IMR-90 (cell line): Measurements from ENCODE around the gene SPDYE4. TPM values are rescaled to one million over a fixed set of nuclear protein-coding genes. Genes with fewer than 3 reads are reported as not detected.

Experiments
- ATAC-seq: fragments of 200-7000 bp; cut with Tn5 transposase; 2 replicates; pipeline ENCODE4 v1.9.1; 2020; ENCODE audit warnings: low read depth, mild to moderate bottlenecking, moderate library complexity
- BruUV-seq: library from RNA; stranded (reverse); fragments of 400-500 nt; replicated peaks from 2 replicates; lab custom pipeline; 2021; lab: Mats Ljungman, UMichigan
- CTCF ChIA-PET: fragments of 300-600 bp; formaldehyde crosslinking; extraction: SDS; loops from one replicate; lab custom pipeline; 2021; ENCODE audit warnings: antibody characterized with exemption; lab: Yijun Ruan, JAX
- POLR2A ChIA-PET: fragments of 300-600 bp; sonication (Branson Sonifier 250); formaldehyde crosslinking; loops from one replicate; lab custom pipeline; 2022; ENCODE audit warnings: antibody characterized with exemption; ENCODE audit not compliant: unreplicated experiment; lab: Charles Lee
- DNase-seq: peaks from one replicate; pipeline ENCODE4 v3.0.0; 2013
- H2AFZ ChIP-seq: replicated peaks from 2 replicates; pipeline ENCODE3; 2013; ENCODE audit warnings: low read length, mild to moderate bottlenecking; ENCODE audit not compliant: poor library complexity
- H2AK5ac ChIP-seq: 2 replicates; pipeline ENCODE4 v1.6.1; 2013; ENCODE audit warnings: low read depth, low read length, inconsistent platforms
- H2AK9ac ChIP-seq: replicated peaks from 2 replicates; pipeline ENCODE3; 2013; ENCODE audit warnings: mild to moderate bottlenecking, low read depth, low read length, moderate library complexity; ENCODE audit not compliant: poor library complexity
- H2BK120ac ChIP-seq: 2 replicates; pipeline ENCODE4 v1.6.1; 2013; ENCODE audit warnings: low read depth, low read length, inconsistent platforms
- H2BK15ac ChIP-seq: 3 replicates; pipeline ENCODE4 v1.6.1; 2013; ENCODE audit warnings: low read depth, low read length, inconsistent platforms
- H2BK20ac ChIP-seq: 2 replicates; pipeline ENCODE4 v1.6.1; 2013; ENCODE audit warnings: low read depth, mild to moderate bottlenecking, inconsistent platforms, low read length, moderate library complexity
- H2BK5ac ChIP-seq: 2 replicates; pipeline ENCODE4 v1.6.1; 2013; ENCODE audit warnings: mild to moderate bottlenecking, low read depth, low read length, inconsistent platforms; ENCODE audit not compliant: poor library complexity, severe bottlenecking
- H3K14ac ChIP-seq: replicated peaks from 2 replicates; pipeline ENCODE4 v1.6.1; 2013; ENCODE audit warnings: low read depth, low read length, inconsistent platforms
- H3K18ac ChIP-seq: 2 replicates; pipeline ENCODE4 v1.6.1; 2013; ENCODE audit warnings: low read depth, low read length, control low read depth
- H3K23ac ChIP-seq: 2 replicates; pipeline ENCODE4 v1.6.1; 2013; ENCODE audit warnings: low read depth, low read length, inconsistent platforms
- H3K27ac ChIP-seq: 2 replicates; pipeline ENCODE4 v1.5.1; 2013; ENCODE audit warnings: mild to moderate bottlenecking, control low read depth, low read length; ENCODE audit not compliant: insufficient read depth
- H3K27me3 ChIP-seq: 2 replicates; pipeline ENCODE4 v1.6.1; 2013; ENCODE audit warnings: low read length; ENCODE audit not compliant: control insufficient read depth, insufficient read depth
- H3K36me3 ChIP-seq: 2 replicates; pipeline ENCODE4 v1.6.1; 2013; ENCODE audit warnings: low read length, mixed read lengths; ENCODE audit not compliant: control insufficient read depth, insufficient read depth
- H3K4ac ChIP-seq: 2 replicates; pipeline ENCODE4 v1.6.1; 2013; ENCODE audit warnings: low read depth, low read length, inconsistent platforms
- H3K4me1 ChIP-seq: 2 replicates; pipeline ENCODE4 v1.6.1; 2013; ENCODE audit warnings: low read length, mixed read lengths; ENCODE audit not compliant: control insufficient read depth, insufficient read depth
- H3K4me2 ChIP-seq: 2 replicates; pipeline ENCODE4 v1.6.1; 2013; ENCODE audit warnings: low read depth, mild to moderate bottlenecking, control low read depth, low read length, moderate library complexity
- H3K4me3 ChIP-seq: 2 replicates; pipeline ENCODE4 v1.5.1; 2013; ENCODE audit warnings: low read depth, mild to moderate bottlenecking, control low read depth, low read length, moderate library complexity; ENCODE audit not compliant: insufficient read depth
- H3K56ac ChIP-seq: 2 replicates; pipeline ENCODE4 v1.6.1; 2013; ENCODE audit warnings: low read length, inconsistent platforms; ENCODE audit not compliant: insufficient read depth; ENCODE audit errors: extremely low read depth
- H3K79me1 ChIP-seq, 2 experiments: 2 replicates each; pipeline ENCODE4 v1.6.1; 2013; ENCODE audit warnings: low read length in 2 of 2, inconsistent platforms in 1 of 2, low read depth in 1 of 2
- H3K9ac ChIP-seq: 2 replicates; pipeline ENCODE4 v1.6.1; 2013; ENCODE audit warnings: low read depth, low read length, control low read depth
- H3K9me1 ChIP-seq: 2 replicates; pipeline ENCODE4 v1.6.1; 2013; ENCODE audit warnings: low read length, inconsistent platforms; ENCODE audit not compliant: insufficient read depth
- H3K9me3 ChIP-seq: 2 replicates; pipeline ENCODE4 v1.6.1; 2013; ENCODE audit warnings: low read length; ENCODE audit not compliant: control insufficient read depth, insufficient read depth
- H4K20me1 ChIP-seq: 2 replicates; pipeline ENCODE4 v1.6.1; 2013; ENCODE audit warnings: low read length, inconsistent platforms; ENCODE audit not compliant: insufficient read depth
- H4K5ac ChIP-seq: 2 replicates; pipeline ENCODE4 v1.6.1; 2013; ENCODE audit warnings: mild to moderate bottlenecking, low read depth, low read length, control low read depth
- H4K8ac ChIP-seq, 2 experiments: 2 replicates each; pipeline ENCODE4 v1.6.1; 2013; ENCODE audit warnings: low read depth in 2 of 2, low read length in 2 of 2, control low read depth in 1 of 2, inconsistent platforms in 1 of 2
- H4K91ac ChIP-seq: 2 replicates; pipeline ENCODE4 v1.6.1; 2013; ENCODE audit warnings: low read depth, low read length, inconsistent platforms; ENCODE audit not compliant: insufficient read depth
- BHLHE40 ChIP-seq: fragments of 150-350 bp; IDR thresholded peaks from 2 replicates; pipeline ENCODE4 v1.6.1; 2016; ENCODE audit warnings: mild to moderate bottlenecking, low read depth, low read length
- CEBPB ChIP-seq: IDR thresholded peaks from 2 replicates; pipeline ENCODE4 v1.6.1; 2012; ENCODE audit warnings: low read depth, low read length, improper control_type of control experiment
- CHD1 ChIP-seq: IDR thresholded peaks from 2 replicates; pipeline ENCODE4 v1.6.1; 2012; ENCODE audit warnings: low read depth, low read length, improper control_type of control experiment
- ELK1 ChIP-seq: fragments of 150-350 bp; IDR thresholded peaks from 2 replicates; pipeline ENCODE4 v1.6.1; 2016; ENCODE audit warnings: low read depth, mild to moderate bottlenecking, low read length, moderate library complexity, borderline replicate concordance
- FOS ChIP-seq: fragments of 150-350 bp; IDR thresholded peaks from 2 replicates; pipeline ENCODE4 v1.6.1; 2016; ENCODE audit warnings: low read depth, low read length
- MAFK ChIP-seq: IDR thresholded peaks from 2 replicates; pipeline ENCODE4 v1.6.1; 2012; ENCODE audit warnings: low read depth, low read length, improper control_type of control experiment
- MAZ ChIP-seq: IDR thresholded peaks from 2 replicates; pipeline ENCODE4 v1.6.1; 2012; ENCODE audit warnings: low read depth, mild to moderate bottlenecking, low read length, improper control_type of control experiment, moderate library complexity, borderline replicate concordance
- MXI1 ChIP-seq: IDR thresholded peaks from 2 replicates; pipeline ENCODE4 v1.6.1; 2012; ENCODE audit warnings: low read depth, mild to moderate bottlenecking, low read length, moderate library complexity, borderline replicate concordance
- NFE2L2 ChIP-seq: fragments of 150-350 bp; IDR thresholded peaks from 2 replicates; pipeline ENCODE4 v1.6.1; 2016; ENCODE audit warnings: low read depth, mild to moderate bottlenecking, low read length
- POLR2A ChIP-seq: IDR thresholded peaks from 2 replicates; pipeline ENCODE4 v1.6.1; 2012; ENCODE audit warnings: mild to moderate bottlenecking, low read depth, low read length
- RCOR1 ChIP-seq: IDR thresholded peaks from 2 replicates; pipeline ENCODE4 v1.6.1; 2012; ENCODE audit warnings: mild to moderate bottlenecking, low read length, improper control_type of control experiment; ENCODE audit not compliant: insufficient replicate concordance
- WGBS, 2 experiments: methylation state at CpG; one replicate each; pipeline versions ENCODE4 v1.1.5 to v1.1.7; 2013; ENCODE audit warnings: missing lambda C conversion rate in 2 of 2; ENCODE audit not compliant: insufficient read length in 1 of 2; ENCODE audit errors: extremely low coverage in 2 of 2; 5-methylcytosine and 5-hydroxymethylcytosine counted together
- dilution Hi-C: fragments of 300-500 bp; cut with HindIII; formaldehyde crosslinking; loops from one replicate; pipeline ENCODE4 v1.14.3; 2018; ENCODE audit warnings: low sequenced_read_pairs; ENCODE audit not compliant: unreplicated experiment
- in situ Hi-C: fragments of 300-500 bp; cut with MboI; formaldehyde crosslinking; loops from 3 replicates; pipeline ENCODE4 v1.14.3; 2019; ENCODE audit warnings: low sequenced_read_pairs, inconsistent platforms, mixed read lengths
- intact Hi-C: fragments of 100-400 bp; cut with micrococcal nuclease; formaldehyde crosslinking; loops from 2 replicates; pipeline ENCODE4 v1.10.0; 2022
- polyA plus RNA-seq, 3 experiments: library from polyadenylated mRNA; depleted of rRNA; stranded (reverse); fragments of >200 nt; gene quantifications; 2 replicates each; pipeline ENCODE4 v1.2.3, GENCODE V29; 2012; ENCODE audit warnings: low replicate concordance in 1 of 3
- total RNA-seq: library from RNA; depleted of rRNA; stranded (reverse); fragments of >200 nt; gene quantifications from 2 replicates; pipeline ENCODE4 v1.2.3, GENCODE V29; 2012

Gene SPDYE4
- total and polyA plus RNA-seq, 2 of the 4 experiments (the other 2 are of a cell fraction), result not detected

- no peak overlapping the region for H3K4ac ChIP-seq
- H3K79me1 ChIP-seq, result no peaks in the 10 kb centered on the region
- no peak overlapping the region for H3K18ac ChIP-seq
- no peak overlapping the region for H2BK20ac ChIP-seq
- TF ChIP-seq CEBPB (no peak), MXI1 (no peak), NFE2L2 (no peak), MAZ (no peak), ELK1 (no peak), FOS (no peak), POLR2A (no peak), BHLHE40 (no peak), MAFK (no peak), CHD1 (no peak), RCOR1 (no peak)
- no peaks in the 10 kb centered on the region for H3K9me1 ChIP-seq
- BruUV-seq, result no TSS peak
- H4K8ac ChIP-seq, result no peak overlapping the region
- H2BK120ac ChIP-seq, result no peak overlapping the region
- no peak overlapping the region for H4K5ac ChIP-seq
- no peak for ATAC-seq
- no peak overlapping the region for H2AK9ac ChIP-seq
- H3K4me2 ChIP-seq, result no peak overlapping the region
- H2AFZ ChIP-seq, result no peak overlapping the region
- H2AK5ac ChIP-seq, result no peak overlapping the region
- H3K4me1 ChIP-seq, result no peaks in the 10 kb centered on the region
- no peak overlapping the region for H3K4me3 ChIP-seq
- intact Hi-C loops (no loop called here), dilution Hi-C loops (no loop called here), in situ Hi-C loops (no loop called here)
- WGBS, 2 experiments, result 20% methylated on average over 1 of the region's 1 CpG; no CpG with 5 or more reads in 1 of the 2 experiments
- no peak overlapping the region for H3K14ac ChIP-seq
- no peak overlapping the region for H3K9ac ChIP-seq
- CTCF ChIA-PET, result interaction anchor here (0.6 kb wide), 1 partner anchor 174 kb away, joined by 4 read pairs; no protein-coding TSS in a partner anchor
- H2BK15ac ChIP-seq, result no peak overlapping the region
- no peak overlapping the region for H2BK5ac ChIP-seq
- H4K91ac ChIP-seq, result no peak overlapping the region
- no peak overlapping the region for H3K27ac ChIP-seq
- H3K23ac ChIP-seq, result no peak overlapping the region
- no peaks in the 10 kb centered on the region for H4K20me1 ChIP-seq
- H3K36me3 ChIP-seq, result no peaks in the 10 kb centered on the region
- DNase-seq, result no peak
- H3K9me3 ChIP-seq, result no peaks in the 10 kb centered on the region
- H3K56ac ChIP-seq, result no peak overlapping the region
- H3K27me3 ChIP-seq, result no peaks in the 10 kb centered on the region
- POLR2A ChIA-PET, result no interaction called here
These were observed 49.3 kb downstream of the SPDYE4 start for GRCh38 chr17:8709006-8709405.
